Ovary (tissue), 3 donors: ENCODE results near the gene STIP1.

Source experiments
- EP300 ChIP-seq: sonication (generic); formaldehyde crosslinking; IDR thresholded peaks from one replicate; pipeline ENCODE4 v1.6.1; 2017; ENCODE audit warnings: antibody characterized with exemption
- POLR2A ChIP-seq: fragments of 450-650 bp; IDR thresholded peaks from one replicate; pipeline ENCODE4 v1.6.1; 2017; ENCODE audit warnings: antibody characterized with exemption, mild to moderate bottlenecking, moderate library complexity
- TF ChIP-seq, protein P1 (sequence below), 3 donors: fragments of 450-650 bp in 2 of 3; fragments of 200-600 bp in 1 of 3; IDR thresholded peaks; one replicate each; pipeline versions ENCODE4 v1.5.1 to v1.8.0; 2016 to 2022; ENCODE audit warnings: antibody characterized with exemption in 3 of 3, mild to moderate bottlenecking in 1 of 3
- donor health status: DM: no; HTN: no; CAD: no.

GRCh38 chr11:64225608-64226506 lies 39.9 kb downstream of the STIP1 start, which contains the start of the genes NUDT22 and TRPT1:
- TF ChIP-seq, protein P1, sequence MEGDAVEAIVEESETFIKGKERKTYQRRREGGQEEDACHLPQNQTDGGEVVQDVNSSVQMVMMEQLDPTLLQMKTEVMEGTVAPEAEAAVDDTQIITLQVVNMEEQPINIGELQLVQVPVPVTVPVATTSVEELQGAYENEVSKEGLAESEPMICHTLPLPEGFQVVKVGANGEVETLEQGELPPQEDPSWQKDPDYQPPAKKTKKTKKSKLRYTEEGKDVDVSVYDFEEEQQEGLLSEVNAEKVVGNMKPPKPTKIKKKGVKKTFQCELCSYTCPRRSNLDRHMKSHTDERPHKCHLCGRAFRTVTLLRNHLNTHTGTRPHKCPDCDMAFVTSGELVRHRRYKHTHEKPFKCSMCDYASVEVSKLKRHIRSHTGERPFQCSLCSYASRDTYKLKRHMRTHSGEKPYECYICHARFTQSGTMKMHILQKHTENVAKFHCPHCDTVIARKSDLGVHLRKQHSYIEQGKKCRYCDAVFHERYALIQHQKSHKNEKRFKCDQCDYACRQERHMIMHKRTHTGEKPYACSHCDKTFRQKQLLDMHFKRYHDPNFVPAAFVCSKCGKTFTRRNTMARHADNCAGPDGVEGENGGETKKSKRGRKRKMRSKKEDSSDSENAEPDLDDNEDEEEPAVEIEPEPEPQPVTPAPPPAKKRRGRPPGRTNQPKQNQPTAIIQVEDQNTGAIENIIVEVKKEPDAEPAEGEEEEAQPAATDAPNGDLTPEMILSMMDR (IDR thresholded peaks at IDR 0.05): peak in 2 of 3 donors; percentile 10 to 16
- TF ChIP-seq POLR2A: peak; percentile 92
- no peak for TF ChIP-seq EP300
